GM12878 (cell line): Measurements from ENCODE around the gene PDGFB. TPM values are rescaled to one million over a fixed set of nuclear protein-coding genes. Genes with fewer than 3 reads are reported as not detected.

ENCODE experiments used
- ATAC-seq: fragments of 200-7000 bp; cut with Tn5 transposase; 3 replicates; pipeline ENCODE4 v1.9.1; 2020; ENCODE audit warnings: mild to moderate bottlenecking, moderate library complexity
- BruUV-seq: library from RNA; stranded (reverse); fragments of 400-500 nt; replicated peaks from 2 replicates; lab custom pipeline; 2021; lab: Mats Ljungman, UMichigan
- CTCF ChIA-PET: fragments of 300-600 bp; sonication (Branson Sonifier 250); formaldehyde crosslinking; extraction: SDS; loops from one replicate; lab custom pipeline; 2021; ENCODE audit warnings: inconsistent platforms; lab: Yijun Ruan, JAX
- POLR2A ChIA-PET: fragments of 350-600 bp; formaldehyde crosslinking; extraction: SDS; loops from one replicate; lab custom pipeline; 2021; ENCODE audit warnings: inconsistent platforms; lab: Charles Lee
- RAD21 ChIA-PET: fragments of 300-600 bp; sonication (Branson Sonifier 250); formaldehyde crosslinking; loops from one replicate; lab custom pipeline; 2023; ENCODE audit warnings: antibody characterized with exemption; ENCODE audit not compliant: unreplicated experiment; lab: Charles Lee
- SMC1A ChIA-PET: fragments of 300-600 bp; sonication (Branson Sonifier 250); formaldehyde crosslinking; loops from one replicate; lab custom pipeline; 2023; ENCODE audit not compliant: unreplicated experiment, uncharacterized antibody; lab: Charles Lee
- DNase-seq: peaks from one replicate; pipeline ENCODE4 v3.0.0-alpha.2; 2011; ENCODE audit warnings: low read depth, low spot score
- FAIRE-seq: peaks from 3 replicates; lab custom pipeline; 2011; peaks lifted over from hg19 to GRCh38; lab: Jason Lieb, UNC
- H2AFZ ChIP-seq: 2 replicates; pipeline ENCODE4 v1.6.0; 2011; ENCODE audit warnings: low read depth, low read length, control low read depth; ENCODE audit not compliant: control insufficient read depth
- H3K27ac ChIP-seq: 2 replicates; pipeline ENCODE4 v1.5.1; 2011; ENCODE audit warnings: control low read depth; ENCODE audit not compliant: control insufficient read depth, insufficient read depth
- H3K27me3 ChIP-seq, 2 experiments: replicated peaks in 1 of 2; 2 replicates each; pipeline versions ENCODE4 v1.6.0 to v1.6.1; 2011; ENCODE audit warnings: low read length in 1 of 2; ENCODE audit not compliant: control insufficient read depth in 2 of 2, insufficient read depth in 2 of 2
- H3K36me3 ChIP-seq, 2 experiments: 2 replicates each; pipeline ENCODE4 v1.5.1; 2011; ENCODE audit warnings: low read length in 1 of 2; ENCODE audit not compliant: control insufficient read depth in 2 of 2, insufficient read depth in 2 of 2
- H3K4me1 ChIP-seq: 2 replicates; pipeline ENCODE4 v1.6.1; 2011; ENCODE audit warnings: mild to moderate bottlenecking, low read length, moderate library complexity, mixed read lengths; ENCODE audit not compliant: control insufficient read depth, insufficient read depth
- H3K4me2 ChIP-seq: 2 replicates; pipeline ENCODE4 v1.6.0; 2011; ENCODE audit warnings: control low read depth; ENCODE audit not compliant: control insufficient read depth, insufficient read depth
- H3K4me3 ChIP-seq: fragments of 200-600 bp; sonication (generic); 2 replicates; pipeline ENCODE4 v1.5.1; 2016
- H3K79me2 ChIP-seq: 2 replicates; pipeline ENCODE4 v1.6.0; 2011; ENCODE audit warnings: low read length; ENCODE audit not compliant: control insufficient read depth, insufficient read depth
- H3K9ac ChIP-seq: 2 replicates; pipeline ENCODE4 v1.8.0; 2011; ENCODE audit warnings: low read length, control low read depth, mixed read lengths; ENCODE audit not compliant: control insufficient read depth, insufficient read depth
- H3K9me3 ChIP-seq: replicated peaks from 3 replicates; pipeline ENCODE4 v1.5.1; 2011; ENCODE audit warnings: mild to moderate bottlenecking, low read length; ENCODE audit not compliant: control insufficient read depth, insufficient read depth
- H4K20me1 ChIP-seq: 2 replicates; pipeline ENCODE4 v1.6.0; 2011; ENCODE audit not compliant: control insufficient read depth, insufficient read depth
- ATF7 ChIP-seq: fragments of 450-650 bp; IDR thresholded peaks from 2 replicates; pipeline ENCODE4 v1.6.1; 2016; ENCODE audit warnings: low read depth, mild to moderate bottlenecking
- BACH1 ChIP-seq: fragments of 450-650 bp; IDR thresholded peaks from 2 replicates; pipeline ENCODE4 v1.6.1; 2017; ENCODE audit warnings: mild to moderate bottlenecking, borderline replicate concordance
- CEBPZ ChIP-seq: fragments of 150-350 bp; IDR thresholded peaks from 2 replicates; pipeline ENCODE4 v1.6.1; 2016; ENCODE audit warnings: low read depth, low read length
- CHD1 ChIP-seq: IDR thresholded peaks from 2 replicates; pipeline ENCODE4 v1.6.1; 2012; ENCODE audit warnings: low read depth, low read length, improper control_type of control experiment
- FOXM1 ChIP-seq: IDR thresholded peaks from 2 replicates; pipeline ENCODE4 v1.6.1; 2012; ENCODE audit warnings: low read depth, mild to moderate bottlenecking, inconsistent platforms, low read length, moderate library complexity
- PKNOX1 ChIP-seq: fragments of 450-650 bp; IDR thresholded peaks from 2 replicates; pipeline ENCODE4 v1.6.1; 2016; ENCODE audit warnings: mild to moderate bottlenecking
- RAD21 ChIP-seq: IDR thresholded peaks from 2 replicates; pipeline ENCODE4 v1.6.1; 2011; ENCODE audit warnings: mild to moderate bottlenecking, low read depth, low read length, moderate library complexity; ENCODE audit not compliant: insufficient read depth
- RBBP5 ChIP-seq: fragments of 200-600 bp; sonication (generic); conservative IDR thresholded peaks from 2 replicates; pipeline ENCODE4 v1.6.1; 2016
- ZNF24 ChIP-seq: fragments of 450-650 bp; IDR thresholded peaks from 2 replicates; pipeline ENCODE4 v1.6.1; 2017; ENCODE audit warnings: antibody characterized with exemption, mild to moderate bottlenecking
- ZNF274 ChIP-seq: IDR thresholded peaks from one replicate; pipeline ENCODE4 v1.8.0; 2011; ENCODE audit not compliant: insufficient read length, insufficient read depth
- ZNF384 ChIP-seq: IDR thresholded peaks from 2 replicates; pipeline ENCODE4 v1.6.1; 2012; ENCODE audit warnings: low read depth, mild to moderate bottlenecking, low read length, improper control_type of control experiment, borderline replicate concordance
- WGBS: methylation state at CpG from one replicate; pipeline ENCODE4 v1.1.6; 2016; ENCODE audit warnings: low lambda C conversion rate; ENCODE audit not compliant: insufficient replicate concordance, insufficient coverage; ENCODE audit errors: missing lambda C conversion rate; 5-methylcytosine and 5-hydroxymethylcytosine counted together
- in situ Hi-C: fragments of 300-500 bp; cut with MboI; formaldehyde crosslinking; loops from 9 replicates; pipeline ENCODE4 v1.14.3; 2018; ENCODE audit warnings: mixed read lengths
- intact Hi-C: fragments of 100-400 bp; cut with micrococcal nuclease; formaldehyde crosslinking; loops from one replicate; pipeline ENCODE4 v1.14.2; 2022; ENCODE audit not compliant: unreplicated experiment
- polyA plus RNA-seq, 11 experiments: library from polyadenylated mRNA; depleted of rRNA in 4 of 11; unstranded in 6 of 11; stranded (reverse) in 5 of 11; fragments of >200 nt; fragmentation: Nextera tagmentation in 4 of 11; fragmentation: Illumina TruSeq in 1 of 11; extraction: Ambion mirVana in 4 of 11; extraction: Trizol in 1 of 11; gene quantifications; 1 replicate in 1 of 11; 2 replicates in 10 of 11; pipeline versions ENCODE4 v1.2.1 to v1.2.3, GENCODE V29; 2011 to 2016; ENCODE audit warnings: inconsistent platforms in 2 of 11, missing spikeins in 2 of 11, low read depth in 1 of 11
- total RNA-seq, 4 experiments: library from RNA; depleted of rRNA in 3 of 4; stranded (reverse); fragments of >200 nt in 3 of 4; fragmentation: Illumina TruSeq in 1 of 4; extraction: Trizol in 1 of 4; gene quantifications; 2 replicates each; pipeline versions ENCODE4 v1.2.1 to v1.2.3, GENCODE V29; 2013 to 2021

The PDGFB gene
- total and polyA plus RNA-seq, 10 of the 15 experiments (the other 5 are each of a cell fraction or from before 2014, with no cell fraction given) = 0.13 to 1.1 (median 0.56) TPM; not detected in 1

- ATAC-seq = no peak
- no peak for DNase-seq
- SMC1A ChIA-PET = no interaction called here
- Histone ChIP-seq H3K4me3 (no peak overlapping the region), H3K27ac (no peak overlapping the region), H4K20me1 (no peaks in the 10 kb centered on the region), H3K9me3 (no peaks in the 10 kb centered on the region), H3K36me3 (no peaks in the 10 kb centered on the region), H3K4me2 (no peak overlapping the region), H3K4me1 (no peaks in the 10 kb centered on the region), H3K9ac (no peak overlapping the region), H2AFZ (no peak overlapping the region), H3K79me2 (no peaks in the 10 kb centered on the region), H3K27me3 (no peaks in the 10 kb centered on the region; a peak in 1 of 4 replicates)
- RAD21 ChIA-PET = no interaction called here
- POLR2A ChIA-PET = no interaction called here
- in situ Hi-C loops (no loop called here), intact Hi-C loops (no loop called here)
- FAIRE-seq = no peak
- BruUV-seq = no TSS peak
- CTCF ChIA-PET = interaction anchor here (1.0 kb wide), 1 partner anchor 30 kb away, joined by 3 read pairs; no protein-coding TSS in a partner anchor
- TF ChIP-seq ZNF24 (0 out of 2 replicates have a peak, but pooled peaks have one; percentile 20), CHD1 (no peak)
- 48% methylated on average over 9 of the region's 9 CpGs for WGBS
These were observed 31.1 kb upstream of the PDGFB start for GRCh38 chr22:39275814-39276439.

GRCh38 chr22:39273950-39274887 lies 29.4 kb upstream of the PDGFB start:
- ChIA-PET CTCF (interaction anchor here (1.0 kb wide), 1 partner anchor 28 kb away, joined by 3 read pairs; no protein-coding TSS in a partner anchor), RAD21 (interaction anchor here (0.6 kb wide), 1 partner anchor 799 kb away, joined by 3 read pairs; no protein-coding TSS in a partner anchor), SMC1A (no interaction called here), POLR2A (no interaction called here)
- in situ Hi-C loops = no loop called here
- Histone ChIP-seq H3K27me3 (no peaks in the 10 kb centered on the region; a peak in 1 of 4 replicates), H4K20me1 (no peaks in the 10 kb centered on the region), H3K4me1 (no peaks in the 10 kb centered on the region), H3K9me3 (no peaks in the 10 kb centered on the region), H3K4me3 (no peak overlapping the region), H2AFZ (no peak overlapping the region), H3K79me2 (no peaks in the 10 kb centered on the region), H3K36me3 (no peaks in the 10 kb centered on the region), H3K4me2 (no peak overlapping the region), H3K27ac (no peak overlapping the region), H3K9ac (no peak overlapping the region)
- WGBS = 55% methylated on average over 17 of the region's 17 CpGs
- ATAC-seq = no peak; the same call in 2 of the 3 replicates
- no peak for DNase-seq
- BruUV-seq = no TSS peak
- no peak for FAIRE-seq
- intact Hi-C loops = no loop called here
- TF ChIP-seq PKNOX1 (no peak), ATF7 (no peak), BACH1 (no peak), ZNF384 (no peak), RBBP5 (no peak), ZNF274 (no peak), RAD21 (no peak), CEBPZ (no peak), FOXM1 (no peak)
